Esophagus squamous epithelium (tissue), 5 donors: ENCODE measurements around the gene S100A7A. TPM values are rescaled to one million over a fixed set of nuclear protein-coding genes. Genes with fewer than 3 reads are reported as not detected.
"Not testable (repeated sequence)": the region's sequence is repeated elsewhere in the genome, so short reads cannot be mapped to it uniquely, and the experiment has no call there.

ENCODE experiments used
- DNase-seq: peaks from one replicate; lab custom pipeline; 2025; lab: John Stamatoyannopoulos, UW
- H3K27ac ChIP-seq, 4 donors: fragments of 200-600 bp; sonication (generic); one replicate each; pipeline ENCODE4 v1.5.1; 2016 to 2019; ENCODE audit warnings: mild to moderate bottlenecking in 1 of 4
- H3K27me3 ChIP-seq, 4 donors: fragments of 200-600 bp; sonication (generic); 1 replicate in 3 of 4; 2 replicates in 1 of 4; pipeline versions ENCODE4 v1.5.1 to v1.6.0; 2017 to 2021; ENCODE audit warnings: antibody characterized with exemption in 1 of 4
- H3K36me3 ChIP-seq, 3 donors: fragments of 200-600 bp; sonication (generic); one replicate each; pipeline ENCODE4 v1.5.1; 2016 to 2019
- H3K4me1 ChIP-seq, 3 donors: fragments of 200-600 bp; sonication (generic); one replicate each; pipeline ENCODE4 v1.5.1; 2017 to 2019
- H3K4me3 ChIP-seq, 4 donors: fragments of 200-600 bp; sonication (generic); 1 replicate in 3 of 4; 2 replicates in 1 of 4; pipeline ENCODE4 v1.5.1; 2016 to 2019; ENCODE audit warnings: mild to moderate bottlenecking in 2 of 4, moderate library complexity in 1 of 4
- H3K9me3 ChIP-seq, 3 donors: fragments of 200-600 bp; sonication (generic); one replicate each; pipeline ENCODE4 v1.5.1; 2016 to 2019
- POLR2A ChIP-seq, 4 donors: fragments of 450-650 bp; IDR thresholded peaks; one replicate each; pipeline ENCODE4 v1.6.1; 2017; ENCODE audit warnings: antibody characterized with exemption in 4 of 4, mild to moderate bottlenecking in 4 of 4, moderate library complexity in 3 of 4
- WGBS, 2 donors: methylation state at CpG; one replicate each; pipeline ENCODE4 v1.1.5; 2018; 5-methylcytosine and 5-hydroxymethylcytosine counted together
- intact Hi-C: fragments of 100-400 bp; cut with DNase I; formaldehyde crosslinking; loops from one replicate; pipeline ENCODE4 v1.15.0; 2022
- total RNA-seq, 4 donors: library from RNA; depleted of rRNA; stranded (reverse); fragments of >200 nt; gene quantifications; one replicate each; pipeline ENCODE4 v1.1.0, GENCODE V29; 2016
- TF ChIP-seq, protein P1 (sequence below), 6 experiments: fragments of 450-650 bp in 4 of 6; fragments of 200-600 bp in 2 of 6; sonication (generic) in 2 of 6; IDR thresholded peaks; one replicate each; pipeline ENCODE4 v1.5.1; 2016 to 2019; ENCODE audit warnings: antibody characterized with exemption in 6 of 6, mild to moderate bottlenecking in 4 of 6, moderate library complexity in 4 of 6
- donor health status: DM: yes; HTN: yes; CAD: no.

Gene S100A7A
- total RNA-seq, 4 donors from 2014 or later, result 6.7 to 72.9 (median 8.1) TPM; not detected in 1

DNA sequence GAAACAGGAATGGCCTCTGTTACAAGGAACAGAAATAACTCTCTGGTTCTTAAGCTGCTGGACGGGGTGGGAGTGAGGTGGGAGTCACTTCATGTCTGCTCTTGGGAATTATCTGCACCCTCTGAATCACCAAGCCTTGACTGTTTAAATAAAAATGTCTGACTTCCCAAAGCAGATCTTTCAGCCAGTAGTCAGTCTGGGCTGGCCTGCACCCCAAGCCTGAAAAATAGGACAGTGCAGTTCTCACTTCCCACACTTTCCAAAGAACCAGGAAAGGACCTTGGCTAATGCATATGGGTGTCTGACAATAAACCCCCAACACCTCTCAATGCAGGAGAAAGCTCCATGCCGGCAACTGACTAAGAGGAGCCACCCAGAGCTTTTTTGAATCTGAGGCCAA is 43.3 kb downstream of the S100A7A start:
- TF ChIP-seq POLR2A (IDR thresholded peaks at IDR 0.05), result no peak
- TF ChIP-seq, protein P1, sequence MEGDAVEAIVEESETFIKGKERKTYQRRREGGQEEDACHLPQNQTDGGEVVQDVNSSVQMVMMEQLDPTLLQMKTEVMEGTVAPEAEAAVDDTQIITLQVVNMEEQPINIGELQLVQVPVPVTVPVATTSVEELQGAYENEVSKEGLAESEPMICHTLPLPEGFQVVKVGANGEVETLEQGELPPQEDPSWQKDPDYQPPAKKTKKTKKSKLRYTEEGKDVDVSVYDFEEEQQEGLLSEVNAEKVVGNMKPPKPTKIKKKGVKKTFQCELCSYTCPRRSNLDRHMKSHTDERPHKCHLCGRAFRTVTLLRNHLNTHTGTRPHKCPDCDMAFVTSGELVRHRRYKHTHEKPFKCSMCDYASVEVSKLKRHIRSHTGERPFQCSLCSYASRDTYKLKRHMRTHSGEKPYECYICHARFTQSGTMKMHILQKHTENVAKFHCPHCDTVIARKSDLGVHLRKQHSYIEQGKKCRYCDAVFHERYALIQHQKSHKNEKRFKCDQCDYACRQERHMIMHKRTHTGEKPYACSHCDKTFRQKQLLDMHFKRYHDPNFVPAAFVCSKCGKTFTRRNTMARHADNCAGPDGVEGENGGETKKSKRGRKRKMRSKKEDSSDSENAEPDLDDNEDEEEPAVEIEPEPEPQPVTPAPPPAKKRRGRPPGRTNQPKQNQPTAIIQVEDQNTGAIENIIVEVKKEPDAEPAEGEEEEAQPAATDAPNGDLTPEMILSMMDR (IDR thresholded peaks at IDR 0.05), result no peak
- 36 to 43% methylated on average over 1 to 2 of the region's 2 CpGs for WGBS, 2 donors
- Histone ChIP-seq H3K4me1 (no peaks in the 10 kb centered on the region), H3K9me3 (no peaks in the 10 kb centered on the region), H3K27ac (peak overlapping the region in 1 of 4 donors; percentile 14), H3K36me3 (no peaks in the 10 kb centered on the region), H3K27me3 (peaks cover 0 to 34% (median 0%) of the 10 kb centered on the region in 4 donors), H3K4me3 (no peak overlapping the region)
- intact Hi-C loops, result no loop called here
- DNase-seq, result no peak

DNA sequence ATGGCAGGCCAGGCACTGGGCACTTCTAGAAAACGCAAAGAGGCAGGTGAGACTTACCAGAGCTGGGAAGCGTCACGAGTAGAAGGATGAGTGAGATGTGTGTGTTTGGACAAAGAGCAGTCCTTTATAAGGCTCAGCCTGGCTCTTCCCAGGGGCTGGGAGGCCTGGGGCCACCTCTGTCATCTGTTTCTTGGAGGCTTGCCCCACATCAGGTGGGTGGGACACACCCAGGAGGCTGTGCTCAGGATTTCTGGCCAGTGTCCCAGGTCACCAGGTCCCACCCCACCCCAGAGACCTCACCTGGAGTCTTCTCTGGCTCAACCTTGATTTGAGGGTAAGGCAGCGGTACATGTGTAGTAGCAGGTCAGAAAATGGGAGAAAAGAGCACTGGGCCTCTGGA is 44.2 kb downstream of the S100A7A start, which contains the start of gene S100A7:
Gene S100A7 (minus strand): TSS at position 101 of the 400 bp plus-strand sequence. CDS start 1,638 bp downstream, outside the sequence.
- Histone ChIP-seq H3K4me1 (peaks cover 0 to under 1% (median 0%) of the 10 kb centered on the region in 3 donors), H3K36me3 (no peaks in the 10 kb centered on the region), H3K9me3 (no peaks in the 10 kb centered on the region), H3K27ac (peak within 1 kb of the TSS in 1 of 4 donors; percentile 14), H3K4me3 (no peak within 1 kb of the TSS), H3K27me3 (peaks cover 0 to 35% (median 0%) of the 10 kb centered on the region in 4 donors)
- WGBS, 2 donors, result 68 to 69% methylated on average over 3 to 4 of the region's 4 CpGs
- TF ChIP-seq, protein P1 (IDR thresholded peaks at IDR 0.05), result no peak
- no peak for TF ChIP-seq POLR2A (IDR thresholded peaks at IDR 0.05)
- intact Hi-C loops, result no loop called here
- DNase-seq, result no peak

DNA sequence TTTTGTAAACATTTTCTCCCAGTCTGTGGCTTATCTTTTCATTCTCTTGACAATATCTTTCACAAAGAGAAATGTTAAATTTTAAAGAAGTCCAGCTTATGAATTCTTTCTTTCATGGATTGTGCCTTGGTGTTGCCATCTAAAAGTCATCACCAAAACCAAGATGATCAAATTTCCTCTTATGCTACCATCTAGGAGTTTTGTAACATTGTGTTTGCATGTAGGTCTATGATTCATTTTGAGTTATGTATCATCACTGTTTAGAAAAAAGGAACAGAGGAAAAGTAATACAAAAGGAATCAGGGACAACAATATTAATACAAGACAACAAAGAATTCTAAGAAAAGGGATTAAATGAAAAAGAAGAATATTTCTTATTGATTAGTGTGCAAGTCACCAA is 46.4 kb downstream of the S100A7A start:
- Histone ChIP-seq H3K27me3 (peaks cover 0 to 28% (median 0%) of the 10 kb centered on the region in 4 donors), H3K4me1 (peaks cover 0 to 11% (median 0%) of the 10 kb centered on the region in 3 donors)
- H3K4me3 ChIP-seq, DNase-seq, H3K36me3 ChIP-seq, H3K27ac ChIP-seq, H3K9me3 ChIP-seq, intact Hi-C loops: not testable (repeated sequence)

DNA sequence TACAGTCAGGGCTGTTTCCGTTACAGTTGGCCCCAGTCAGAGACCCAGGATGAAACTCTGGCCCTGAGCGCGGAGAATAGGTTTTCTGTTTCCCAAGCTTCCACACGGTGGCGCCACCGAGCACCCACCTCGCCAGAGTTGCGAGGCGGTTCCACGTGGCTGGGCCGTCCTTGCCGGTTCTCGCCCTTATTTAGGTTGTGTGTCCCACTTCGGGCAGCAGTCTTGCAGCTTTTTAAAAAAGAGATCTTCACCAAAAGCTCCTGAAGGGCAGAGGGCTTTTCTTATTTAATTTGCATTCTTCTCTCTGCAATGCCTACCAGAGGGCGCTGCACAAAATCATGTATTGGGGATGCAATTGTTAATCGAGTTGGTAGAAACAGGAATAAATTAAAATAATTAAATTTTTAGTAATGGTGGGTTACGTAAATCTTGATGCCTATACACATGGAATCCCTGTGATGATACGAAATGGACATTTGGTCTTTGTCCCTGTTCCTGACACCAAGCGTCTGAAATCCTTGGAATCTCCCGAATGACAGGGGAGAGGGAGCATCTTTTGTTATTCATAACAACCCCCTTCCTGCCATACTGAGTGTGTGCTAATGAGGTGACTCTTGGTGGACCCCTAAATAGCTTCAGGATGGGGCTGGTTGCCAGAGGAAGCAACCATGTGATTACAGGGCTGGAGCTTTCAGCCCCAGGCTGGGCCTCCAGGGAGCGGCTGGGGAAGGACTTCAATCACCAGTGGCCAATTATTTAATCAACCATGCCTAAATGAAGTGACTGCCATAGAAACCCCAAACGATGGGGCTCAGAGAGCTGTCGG is 49.7 kb downstream of the S100A7A start:
- Histone ChIP-seq H3K27me3 (peaks cover 0 to 22% (median 0%) of the 10 kb centered on the region in 4 donors), H3K9me3 (peaks cover 0 to 2% (median under 1%) of the 10 kb centered on the region in 3 donors), H3K4me3 (no peak overlapping the region), H3K27ac (no peak overlapping the region), H3K36me3 (no peaks in the 10 kb centered on the region), H3K4me1 (peaks cover 0 to 11% (median 0%) of the 10 kb centered on the region in 3 donors)
- no peak for TF ChIP-seq POLR2A (IDR thresholded peaks at IDR 0.05)
- TF ChIP-seq, protein P1 (IDR thresholded peaks at IDR 0.05), result peak; percentile 70 to 88 (median 80)
- 27 to 45% methylated on average over 13 to 15 of the region's 23 CpGs for WGBS, 2 donors
- intact Hi-C loops, result no loop called here
- DNase-seq, result no peak

DNA sequence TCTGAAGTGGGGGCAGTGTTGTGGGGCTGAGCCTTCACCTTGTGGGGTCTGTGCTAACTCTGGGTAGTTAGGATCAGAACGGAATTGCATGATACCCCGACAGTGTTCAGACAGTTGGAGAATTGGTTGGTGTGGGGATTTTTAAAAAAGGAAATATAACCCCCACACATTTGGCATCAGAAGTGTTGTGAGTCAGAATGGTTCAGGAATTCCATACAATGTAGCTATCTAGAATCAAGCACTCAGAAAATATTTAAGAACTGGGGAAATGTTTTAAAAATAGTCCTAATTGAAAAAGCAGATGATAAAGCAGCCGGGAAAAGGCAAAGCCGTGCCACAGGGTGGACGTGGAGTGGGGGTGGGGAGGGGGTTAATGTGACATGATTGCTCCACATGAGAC is 50.6 kb downstream of the S100A7A start:
- intact Hi-C loops, result no loop called here
- WGBS, 2 donors, result 47 to 59% methylated on average over 4 to 5 of the region's 5 CpGs
- H3K27me3 ChIP-seq, result peaks cover 0 to 22% (median 0%) of the 10 kb centered on the region in 4 donors

More for the DNA sequence above, 50.6 kb downstream of the S100A7A start:
- peaks cover 0 to 9% (median 3%) of the 10 kb centered on the region in 3 donors for H3K9me3 ChIP-seq
- no peak overlapping the region for H3K4me3 ChIP-seq
- no peaks in the 10 kb centered on the region for H3K36me3 ChIP-seq
- DNase-seq, result no peak
- TF ChIP-seq POLR2A (IDR thresholded peaks at IDR 0.05), result no peak
- TF ChIP-seq, protein P1 (IDR thresholded peaks at IDR 0.05), result no peak
- H3K4me1 ChIP-seq, result peaks cover 0 to 11% (median 0%) of the 10 kb centered on the region in 3 donors
- H3K27ac ChIP-seq, result no peak overlapping the region
